ENCODE results near the gene GRK5. TPM values are rescaled to one million over a fixed set of nuclear protein-coding genes. Genes with fewer than 3 reads are reported as not detected.
A peak's percentile ranks its signal among the peaks of the same experiment; 100 is the strongest.

GRK5 gene
- total RNA-seq, 1 donor from 2014 or later = 52.8 TPM

- Histone ChIP-seq H3K27ac (replicated peaks) (no peak overlapping the region), H3K36me3 (no peaks in the 10 kb centered on the region), H3K9me3 (replicated peaks) (no peaks in the 10 kb centered on the region), H3K4me1 (peaks cover 8% of the 10 kb centered on the region), H3K27me3 (ENCODE audit: low read depth) (no peaks in the 10 kb centered on the region), H3K4me3 (no peak overlapping the region)
- DNase-seq = peak; percentile 32
- TF ChIP-seq CTCF (IDR thresholded peaks at IDR 0.05; ENCODE audit: borderline replicate concordance) = peak; percentile 91
- intact Hi-C loops (cut with micrococcal nuclease) = no loop called here
Observed at GRCh38 chr10:119199231-119199992, 8.0 kb upstream of the GRK5 start.

GRCh38 chr10:119201233-119201632, 6.1 kb upstream of the GRK5 start:
- H3K4me3 ChIP-seq = no peak overlapping the region
- no peak for DNase-seq
- no peak overlapping the region for H3K27ac ChIP-seq (replicated peaks)
- intact Hi-C loops (cut with micrococcal nuclease) = loop anchor here (5.0 kb wide), 2 partner anchors 216 to 241 kb away; no protein-coding TSS in a partner anchor
- H3K4me1 ChIP-seq = peaks cover 16% of the 10 kb centered on the region
- no peaks in the 10 kb centered on the region for H3K9me3 ChIP-seq (replicated peaks)
- H3K27me3 ChIP-seq (ENCODE audit: low read depth) = no peaks in the 10 kb centered on the region
- no peak for TF ChIP-seq CTCF (IDR thresholded peaks at IDR 0.05; ENCODE audit: borderline replicate concordance)
- no peaks in the 10 kb centered on the region for H3K36me3 ChIP-seq

- no peak overlapping the region for H3K4me3 ChIP-seq
- H3K4me1 ChIP-seq = peaks cover 25% of the 10 kb centered on the region
- peak overlapping the region; percentile 39 for H3K27ac ChIP-seq (replicated peaks)
- no peak for TF ChIP-seq CTCF (IDR thresholded peaks at IDR 0.05; ENCODE audit: borderline replicate concordance)
- no peaks in the 10 kb centered on the region for H3K27me3 ChIP-seq (ENCODE audit: low read depth)
- no peaks in the 10 kb centered on the region for H3K36me3 ChIP-seq
- H3K9me3 ChIP-seq (replicated peaks) = no peaks in the 10 kb centered on the region
- no peak for DNase-seq
- intact Hi-C loops (cut with micrococcal nuclease) = loop anchor here (5.0 kb wide), 2 partner anchors 214 to 239 kb away; no protein-coding TSS in a partner anchor
Observed at GRCh38 chr10:119203006-119203405, 4.4 kb upstream of the GRK5 start.

- Histone ChIP-seq H3K4me3 (peak overlapping the region; percentile 97), H3K4me1 (peaks cover 51% of the 10 kb centered on the region), H3K9me3 (replicated peaks) (no peaks in the 10 kb centered on the region), H3K36me3 (no peaks in the 10 kb centered on the region), H3K27me3 (ENCODE audit: low read depth) (no peaks in the 10 kb centered on the region), H3K27ac (replicated peaks) (peak overlapping the region; percentile 97)
- intact Hi-C loops (cut with micrococcal nuclease) = no loop called here
- no peak for TF ChIP-seq CTCF (IDR thresholded peaks at IDR 0.05; ENCODE audit: borderline replicate concordance)
- peak; percentile 83 for DNase-seq
Observed at GRCh38 chr10:119205894-119206602, 1.3 kb upstream of the GRK5 start.

DNA sequence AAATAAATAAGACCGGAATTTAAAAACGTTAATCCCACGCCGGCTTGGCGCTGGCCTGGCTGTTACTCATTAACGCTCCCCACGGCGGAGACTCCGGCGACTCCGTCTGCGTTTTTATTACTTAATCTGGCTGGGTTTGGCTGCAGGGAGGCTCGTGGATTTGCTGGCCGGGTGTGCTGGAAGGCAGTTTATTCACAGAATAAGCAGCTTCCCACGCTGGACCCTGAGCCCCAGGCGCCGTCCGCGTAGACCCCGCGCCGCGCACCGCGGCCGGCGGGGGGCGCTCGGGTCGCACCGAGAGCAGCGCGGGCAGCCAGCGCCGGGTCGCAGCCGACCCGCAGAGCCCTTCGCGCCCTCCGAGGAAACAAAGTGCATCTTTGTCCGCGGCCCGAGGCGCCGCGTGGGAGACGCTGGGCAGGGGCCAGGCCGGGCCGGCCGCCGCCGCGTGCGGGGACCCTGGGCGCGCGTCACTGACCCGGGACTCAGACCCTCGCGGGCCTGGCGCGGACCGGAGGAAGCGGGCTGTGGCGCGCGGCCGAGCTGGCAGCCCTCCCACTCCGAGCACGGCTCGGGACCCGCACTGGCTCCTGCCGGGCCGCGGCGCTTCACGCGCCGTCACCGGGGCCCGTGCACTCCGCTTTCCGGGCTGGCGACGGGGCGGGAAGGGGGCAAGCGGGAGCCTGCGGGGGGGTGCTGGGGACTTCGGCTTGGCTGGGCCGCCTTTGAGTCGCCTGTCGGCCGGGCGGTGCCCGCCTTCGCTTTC, 587 bp upstream of the GRK5 start:
- H3K36me3 ChIP-seq = no peaks in the 10 kb centered on the region
- peak; percentile 77 for DNase-seq
- peak overlapping the region; percentile 97 for H3K4me3 ChIP-seq
- peak; percentile 93 for TF ChIP-seq CTCF (IDR thresholded peaks at IDR 0.05; ENCODE audit: borderline replicate concordance)
- peak overlapping the region; percentile 97 for H3K27ac ChIP-seq (replicated peaks)
- intact Hi-C loops (cut with micrococcal nuclease) = no loop called here
- no peaks in the 10 kb centered on the region for H3K9me3 ChIP-seq (replicated peaks)
- H3K27me3 ChIP-seq (ENCODE audit: low read depth) = no peaks in the 10 kb centered on the region
- H3K4me1 ChIP-seq = peaks cover 58% of the 10 kb centered on the region

Data from left ventricle myocardium inferior (tissue), 1 donor.